SK-N-SH (cell line): ENCODE results near the gene SCN2A. TPM values are rescaled to one million over a fixed set of nuclear protein-coding genes. Genes with fewer than 3 reads are reported as not detected.

Source experiments
- CTCF ChIA-PET: fragments of 300-600, 350-600 bp; formaldehyde crosslinking; extraction: SDS; loops from one replicate; lab custom pipeline; 2021; lab: Yijun Ruan, JAX
- POLR2A ChIA-PET: fragments of 350-600 bp; sonication (Branson Sonifier 250); formaldehyde crosslinking; extraction: SDS; loops from one replicate; lab custom pipeline; 2020; ENCODE audit warnings: antibody characterized with exemption, inconsistent platforms; lab: Yijun Ruan, JAX
- DNase-seq: peaks from one replicate; pipeline ENCODE4 v3.0.0; 2012
- H2AFZ ChIP-seq: fragments of 200-600 bp; sonication (generic); 2 replicates; pipeline ENCODE4 v1.8.1; 2016; ENCODE audit warnings: antibody characterized with exemption, mild to moderate bottlenecking, low read depth
- H3F3A ChIP-seq: fragments of 200-600 bp; sonication (generic); replicated peaks from 2 replicates; pipeline ENCODE3; 2016; ENCODE audit warnings: antibody characterized with exemption, mild to moderate bottlenecking; ENCODE audit not compliant: insufficient read depth
- H3K27ac ChIP-seq, 2 experiments: fragments of 200-500 bp in 1 of 2; fragments of 200-600 bp in 1 of 2; sonication (Bioruptor generic) in 1 of 2; sonication (generic), shearing (Covaris generic) in 1 of 2; 2 replicates each; pipeline versions ENCODE4 v1.5.1 to v1.6.1; 2014 to 2016; ENCODE audit warnings: low read depth in 2 of 2, inconsistent platforms in 1 of 2, low read length in 1 of 2, mild to moderate bottlenecking in 1 of 2, mixed read lengths in 1 of 2
- H3K27me3 ChIP-seq: fragments of 200-600 bp; sonication (generic), shearing (Covaris generic); 2 replicates; pipeline ENCODE4 v1.6.1; 2016; ENCODE audit warnings: mixed run types; ENCODE audit not compliant: insufficient read depth
- H3K36me3 ChIP-seq, 2 experiments: fragments of 200-500 bp in 1 of 2; fragments of 200-600 bp in 1 of 2; sonication (Bioruptor generic) in 1 of 2; sonication (generic) in 1 of 2; replicated peaks in 1 of 2; 2 replicates each; pipeline versions ENCODE3 to v1.5.1; 2014 to 2016; ENCODE audit warnings: low read length in 1 of 2, mild to moderate bottlenecking in 1 of 2; ENCODE audit not compliant: insufficient read depth in 2 of 2, control insufficient read depth in 1 of 2
- H3K4me1 ChIP-seq, 2 experiments: fragments of 200-500 bp in 1 of 2; fragments of 200-600 bp in 1 of 2; sonication (Bioruptor generic) in 1 of 2; sonication (generic), shearing (Covaris generic) in 1 of 2; 2 replicates each; pipeline versions ENCODE4 v1.5.1 to v1.6.1; 2014 to 2016; ENCODE audit warnings: low read depth in 1 of 2, low read length in 1 of 2, mixed run types in 1 of 2; ENCODE audit not compliant: insufficient read depth in 2 of 2, control insufficient read depth in 1 of 2
- H3K4me2 ChIP-seq: fragments of 200-600 bp; sonication (generic), shearing (Covaris generic); 2 replicates; pipeline ENCODE4 v1.6.1; 2017; ENCODE audit warnings: mixed run types
- H3K4me3 ChIP-seq, 2 experiments: fragments of 200-500 bp in 1 of 2; fragments of 200-600 bp in 1 of 2; sonication (Bioruptor generic) in 1 of 2; sonication (generic), shearing (Covaris generic) in 1 of 2; 2 replicates each; pipeline versions ENCODE4 v1.5.1 to v1.8.1; 2014 to 2016; ENCODE audit warnings: low read depth in 2 of 2, inconsistent platforms in 1 of 2, low read length in 1 of 2, mild to moderate bottlenecking in 1 of 2, mixed read lengths in 1 of 2, moderate library complexity in 1 of 2
- H3K79me2 ChIP-seq: fragments of 200-600 bp; sonication (generic); 2 replicates; pipeline ENCODE4 v1.8.1; 2017; ENCODE audit warnings: mild to moderate bottlenecking; ENCODE audit not compliant: insufficient read depth
- H3K9ac ChIP-seq: fragments of 200-600 bp; sonication (generic); 2 replicates; pipeline ENCODE4 v1.6.1; 2017; ENCODE audit warnings: mixed run types
- H3K9me2 ChIP-seq: fragments of 200-600 bp; sonication (generic); 2 replicates; pipeline ENCODE4 v1.6.1; 2017; ENCODE audit warnings: mixed run types
- H3K9me3 ChIP-seq: fragments of 200-600 bp; sonication (generic); 2 replicates; pipeline ENCODE4 v1.6.1; 2017; ENCODE audit warnings: mixed run types, mild to moderate bottlenecking, moderate library complexity
- H4K20me1 ChIP-seq: fragments of 200-600 bp; sonication (generic); 2 replicates; pipeline ENCODE4 v1.6.1; 2017; ENCODE audit warnings: mild to moderate bottlenecking, mixed run types; ENCODE audit not compliant: insufficient read depth
- CTCF ChIP-seq: fragments of 200-600 bp; sonication (generic); IDR thresholded peaks from 2 replicates; pipeline ENCODE4 v1.6.1; 2017; ENCODE audit warnings: antibody characterized with exemption, mild to moderate bottlenecking, moderate library complexity
- FOSL2 ChIP-seq: IDR thresholded peaks from 2 replicates; pipeline ENCODE4 v1.4.0; 2012; ENCODE audit warnings: low read depth, mild to moderate bottlenecking, moderate library complexity, borderline replicate concordance
- FOXM1 ChIP-seq: IDR thresholded peaks from 2 replicates; pipeline ENCODE4 v1.4.0; 2012; ENCODE audit warnings: low read depth, mild to moderate bottlenecking
- IRF3 ChIP-seq: fragments of 150-350 bp; IDR thresholded peaks from 2 replicates; pipeline ENCODE4 v1.6.1; 2016; ENCODE audit warnings: mild to moderate bottlenecking, low read depth, low read length
- JUND ChIP-seq: IDR thresholded peaks from 2 replicates; pipeline ENCODE4 v1.4.0; 2012
- NFIC ChIP-seq: IDR thresholded peaks from 2 replicates; pipeline ENCODE4 v1.4.0; 2012; ENCODE audit warnings: borderline replicate concordance
- NRF1 ChIP-seq: IDR thresholded peaks from 2 replicates; pipeline ENCODE4 v1.6.1; 2012; ENCODE audit warnings: low read depth, mild to moderate bottlenecking, low read length
- RXRA ChIP-seq: IDR thresholded peaks from 2 replicates; pipeline ENCODE4 v1.4.0; 2012; ENCODE audit warnings: low read depth, mild to moderate bottlenecking, borderline replicate concordance
- SMC3 ChIP-seq: IDR thresholded peaks from 2 replicates; pipeline ENCODE4 v1.6.1; 2012; ENCODE audit warnings: low read depth, low read length, improper control_type of control experiment
- TAF1 ChIP-seq: IDR thresholded peaks from 2 replicates; pipeline ENCODE4 v1.6.1; 2012; ENCODE audit warnings: low read depth, mild to moderate bottlenecking, low read length, moderate library complexity, borderline replicate concordance
- TCF12 ChIP-seq: IDR thresholded peaks from 2 replicates; pipeline ENCODE4 v1.4.0; 2012
- TEAD4 ChIP-seq: IDR thresholded peaks from 2 replicates; pipeline ENCODE4 v1.4.0; 2012; ENCODE audit warnings: mild to moderate bottlenecking, borderline replicate concordance; ENCODE audit not compliant: insufficient read depth
- WGBS: methylation state at CpG from one replicate; pipeline ENCODE4 v1.1.6; 2017; ENCODE audit warnings: low lambda C conversion rate; 5-methylcytosine and 5-hydroxymethylcytosine counted together
- polyA plus RNA-seq, 3 experiments: library from polyadenylated mRNA; depleted of rRNA; stranded (reverse); fragments of >200 nt; gene quantifications; 2 replicates each; pipeline ENCODE4 v1.2.3, GENCODE V29; 2012

Gene SCN2A
- polyA plus RNA-seq, 1 of the 3 experiments (the other 2 are of a cell fraction) = 5.1 TPM

GRCh38 chr2:165192729-165193128, 46.5 kb upstream of the SCN2A start:
- H3K4me1 ChIP-seq = peaks cover 0 to 2% of the 10 kb centered on the region in 2 experiments; a peak in 2 of 4 replicates
- H3F3A ChIP-seq = no peaks in the 10 kb centered on the region
- H3K9me2 ChIP-seq = no peaks in the 10 kb centered on the region
- H3K9ac ChIP-seq = no peak overlapping the region
- H3K4me3 ChIP-seq = no peak overlapping the region
- no peak for TF ChIP-seq SMC3
- TF ChIP-seq TEAD4 = no peak
- TF ChIP-seq NFIC = no peak
- no peak for TF ChIP-seq JUND
- TF ChIP-seq TCF12 = no peak
- TF ChIP-seq, all 33 proteins: peak for 0
- H3K4me2 ChIP-seq = no peak overlapping the region
- no peak for DNase-seq
- H3K27me3 ChIP-seq = no peaks in the 10 kb centered on the region
- 78% methylated on average over 2 of the region's 2 CpGs for WGBS
- no peaks in the 10 kb centered on the region for H4K20me1 ChIP-seq
- no peak overlapping the region for H2AFZ ChIP-seq
- H3K9me3 ChIP-seq = no peaks in the 10 kb centered on the region
- H3K79me2 ChIP-seq = no peaks in the 10 kb centered on the region
- H3K36me3 ChIP-seq = no peaks in the 10 kb centered on the region
- POLR2A ChIA-PET = no interaction called here
- no peak overlapping the region for H3K27ac ChIP-seq
- CTCF ChIA-PET = no interaction called here

GRCh38 chr2:165193178-165193777, 45.9 kb upstream of the SCN2A start:
- no peaks in the 10 kb centered on the region for H3K27me3 ChIP-seq
- TF ChIP-seq FOXM1 (no peak), NRF1 (no peak), RXRA (no peak), TAF1 (no peak), CTCF (no peak), FOSL2 (no peak), IRF3 (no peak)
- H3K36me3 ChIP-seq = no peaks in the 10 kb centered on the region
- no peaks in the 10 kb centered on the region for H3K9me2 ChIP-seq
- no peaks in the 10 kb centered on the region for H3F3A ChIP-seq
- POLR2A ChIA-PET = no interaction called here
- H3K27ac ChIP-seq = no peak overlapping the region
- no peak overlapping the region for H3K4me2 ChIP-seq
- no peak overlapping the region for H3K4me3 ChIP-seq
- no peaks in the 10 kb centered on the region for H4K20me1 ChIP-seq
- no peaks in the 10 kb centered on the region for H3K9me3 ChIP-seq
- CTCF ChIA-PET = interaction anchor here (1.1 kb wide), 1 partner anchor 11 kb away, joined by 4 read pairs; the partner anchor contains the start of gene SCN3A
- no peak overlapping the region for H2AFZ ChIP-seq
- no peak overlapping the region for H3K9ac ChIP-seq
- DNase-seq = no peak
- 83% methylated on average over 4 of the region's 4 CpGs for WGBS
- peaks cover 0 to 2% of the 10 kb centered on the region in 2 experiments; a peak in 2 of 4 replicates for H3K4me1 ChIP-seq
- no peaks in the 10 kb centered on the region for H3K79me2 ChIP-seq
